ENCODE data around the gene AREG. TPM values are rescaled to one million over a fixed set of nuclear protein-coding genes. Genes with fewer than 3 reads are reported as not detected.

AREG gene
- polyA plus RNA-seq, 1 donor (not counting 4 experiments of a cell fraction or from before 2014, with no cell fraction given) = 1,566 TPM

GRCh38 chr4:74486905-74487304 lies 42.0 kb downstream of the AREG start:
- H3K4me3 ChIP-seq (ENCODE audit: control insufficient read depth in 2 of 3, extremely low read depth in 1 of 3, insufficient read depth in 2 of 3, low read depth in 1 of 3, low read length in 3 of 3) = no peak overlapping the region
- TF ChIP-seq EZH2 (IDR thresholded peaks at IDR 0.05; ENCODE audit: low read length) = no peak
- no peak for TF ChIP-seq CTCF (optimal IDR thresholded peaks at IDR 0.05 in 1 of 3, IDR thresholded peaks at IDR 0.05 in 1 of 3, conservative IDR thresholded peaks at IDR 0.05 in 1 of 3; ENCODE audit: extremely low read depth in 1 of 3, insufficient read depth in 2 of 3, low read length in 3 of 3)
- peaks cover 21% of the 10 kb centered on the region for H3K4me1 ChIP-seq (ENCODE audit: control insufficient read depth, extremely low read depth, insufficient read depth, low read length)
- no peaks in the 10 kb centered on the region for H4K20me1 ChIP-seq (ENCODE audit: control insufficient read depth, extremely low read depth, insufficient read depth, low read length)
- DNase-seq (ENCODE audit: low read depth, low spot score) = no peak
- H3K36me3 ChIP-seq (ENCODE audit: control insufficient read depth in 2 of 2, extremely low read depth in 1 of 2, insufficient read depth in 2 of 2, low read length in 2 of 2) = no peaks in the 10 kb centered on the region
- H3K79me2 ChIP-seq (ENCODE audit: control insufficient read depth, insufficient read depth, low read length) = no peaks in the 10 kb centered on the region
- H3K27ac ChIP-seq (ENCODE audit: control insufficient read depth, insufficient read depth, low read length) = no peak overlapping the region
- no peak overlapping the region for H3K9ac ChIP-seq (ENCODE audit: control insufficient read depth, extremely low read depth, insufficient read depth, low read length)
- FAIRE-seq = peak; percentile 20
- H3K9me3 ChIP-seq (ENCODE audit: control insufficient read depth, low read depth, low read length) = no peaks in the 10 kb centered on the region
- H3K27me3 ChIP-seq (ENCODE audit: control insufficient read depth, extremely low read depth, insufficient read depth, low read length) = no peaks in the 10 kb centered on the region
- H3K4me2 ChIP-seq (ENCODE audit: control insufficient read depth, extremely low read depth, insufficient read depth, low read depth, low read length) = no peak overlapping the region
- H3K9me1 ChIP-seq (ENCODE audit: control insufficient read depth, extremely low read depth, insufficient read depth, low read length) = no peaks in the 10 kb centered on the region
- dilution Hi-C loops (cut with MboI; ENCODE audit: extremely low pct_ligation_motif_present, low sequenced_read_pairs) = no loop called here
- no peak overlapping the region for H2AFZ ChIP-seq (ENCODE audit: control insufficient read depth, low read length)

GRCh38 chr4:74487771-74488170 lies 42.8 kb downstream of the AREG start:
- no peak for TF ChIP-seq EZH2 (IDR thresholded peaks at IDR 0.05; ENCODE audit: low read length)
- no peak for TF ChIP-seq CTCF (optimal IDR thresholded peaks at IDR 0.05 in 1 of 3, IDR thresholded peaks at IDR 0.05 in 1 of 3, conservative IDR thresholded peaks at IDR 0.05 in 1 of 3; ENCODE audit: extremely low read depth in 1 of 3, insufficient read depth in 2 of 3, low read length in 3 of 3)
- Histone ChIP-seq H3K9me1 (ENCODE audit: control insufficient read depth, extremely low read depth, insufficient read depth, low read length) (no peaks in the 10 kb centered on the region), H3K4me3 (ENCODE audit: control insufficient read depth in 2 of 3, extremely low read depth in 1 of 3, insufficient read depth in 2 of 3, low read depth in 1 of 3, low read length in 3 of 3) (no peak overlapping the region), H3K36me3 (ENCODE audit: control insufficient read depth in 2 of 2, extremely low read depth in 1 of 2, insufficient read depth in 2 of 2, low read length in 2 of 2) (no peaks in the 10 kb centered on the region), H3K4me2 (ENCODE audit: control insufficient read depth, extremely low read depth, insufficient read depth, low read depth, low read length) (no peak overlapping the region), H3K9ac (ENCODE audit: control insufficient read depth, extremely low read depth, insufficient read depth, low read length) (no peak overlapping the region), H2AFZ (ENCODE audit: control insufficient read depth, low read length) (no peak overlapping the region), H3K27me3 (ENCODE audit: control insufficient read depth, extremely low read depth, insufficient read depth, low read length) (no peaks in the 10 kb centered on the region), H3K79me2 (ENCODE audit: control insufficient read depth, insufficient read depth, low read length) (no peaks in the 10 kb centered on the region), H3K27ac (ENCODE audit: control insufficient read depth, insufficient read depth, low read length) (no peak overlapping the region), H3K4me1 (ENCODE audit: control insufficient read depth, extremely low read depth, insufficient read depth, low read length) (peaks cover 21% of the 10 kb centered on the region), H3K9me3 (ENCODE audit: control insufficient read depth, low read depth, low read length) (no peaks in the 10 kb centered on the region), H4K20me1 (ENCODE audit: control insufficient read depth, extremely low read depth, insufficient read depth, low read length) (no peaks in the 10 kb centered on the region)
- dilution Hi-C loops (cut with MboI; ENCODE audit: extremely low pct_ligation_motif_present, low sequenced_read_pairs) = no loop called here
- no peak for FAIRE-seq
- DNase-seq (ENCODE audit: low read depth, low spot score) = no peak
